HepG2 (cell line): Measurements from ENCODE around the gene ITK. TPM values are rescaled to one million over a fixed set of nuclear protein-coding genes. Genes with fewer than 3 reads are reported as not detected.
A peak's percentile ranks its signal among the peaks of the same experiment; 100 is the strongest.

Source experiments
- BRD4 ChIP-seq: sonication (generic); formaldehyde crosslinking; IDR thresholded peaks from 2 replicates; pipeline ENCODE4 v1.4.0; 2020; ENCODE audit warnings: missing genetic modification reagents
- CBX5 ChIP-seq: sonication (generic); formaldehyde crosslinking; IDR thresholded peaks from 2 replicates; pipeline ENCODE4 v1.4.0; 2020; ENCODE audit warnings: missing genetic modification reagents, borderline replicate concordance
- DNMT1 ChIP-seq: sonication (generic); formaldehyde crosslinking; IDR thresholded peaks from 2 replicates; pipeline ENCODE4 v1.5.1; 2020; ENCODE audit warnings: mild to moderate bottlenecking, missing genetic modification reagents
- ELF4 ChIP-seq: sonication (generic); formaldehyde crosslinking; IDR thresholded peaks from 2 replicates; pipeline ENCODE4 v1.5.0; 2020; ENCODE audit warnings: missing genetic modification reagents, mild to moderate bottlenecking, moderate library complexity, borderline replicate concordance
- IRF2 ChIP-seq: IDR thresholded peaks from 2 replicates; pipeline ENCODE4 v1.6.1; 2018; ENCODE audit warnings: missing genetic modification reagents, missing compliant biosample characterization
- MEIS1 ChIP-seq: sonication (generic); formaldehyde crosslinking; IDR thresholded peaks from 2 replicates; pipeline ENCODE4 v1.9.0; 2021; ENCODE audit warnings: mild to moderate bottlenecking, missing genetic modification reagents, moderate library complexity, borderline replicate concordance
- MYNN ChIP-seq: sonication (generic); formaldehyde crosslinking; IDR thresholded peaks from 2 replicates; pipeline ENCODE4 v1.4.0; 2020; ENCODE audit warnings: mild to moderate bottlenecking, low read depth, missing genetic modification reagents
- RBAK ChIP-seq: sonication (generic); formaldehyde crosslinking; IDR thresholded peaks from 2 replicates; pipeline ENCODE4 v1.5.1; 2020; ENCODE audit warnings: mild to moderate bottlenecking, missing genetic modification reagents
- SMAD3 ChIP-seq: sonication (generic); formaldehyde crosslinking; IDR thresholded peaks from 2 replicates; pipeline ENCODE4 v1.4.0; 2020; ENCODE audit warnings: missing genetic modification reagents
- SRSF4 ChIP-seq: fragments of 200-400 bp; formaldehyde crosslinking; IDR thresholded peaks from one replicate; pipeline ENCODE4 v1.6.1; 2018; ENCODE audit warnings: mild to moderate bottlenecking, low read depth, low read length, moderate library complexity; ENCODE audit not compliant: poor library complexity, severe bottlenecking
- ZNF446 ChIP-seq: sonication (generic); formaldehyde crosslinking; IDR thresholded peaks from 2 replicates; pipeline ENCODE4 v1.5.0; 2020; ENCODE audit warnings: mild to moderate bottlenecking, missing genetic modification reagents
- ZNF569 ChIP-seq: sonication (generic); formaldehyde crosslinking; IDR thresholded peaks from 2 replicates; pipeline ENCODE4 v1.5.0; 2020; ENCODE audit warnings: mild to moderate bottlenecking, missing genetic modification reagents, moderate library complexity, borderline replicate concordance
- ZNF709 ChIP-seq: sonication (generic); formaldehyde crosslinking; IDR thresholded peaks from 2 replicates; pipeline ENCODE4 v1.5.0; 2020; ENCODE audit warnings: mild to moderate bottlenecking, missing genetic modification reagents
- ZNF724P ChIP-seq: sonication (generic); formaldehyde crosslinking; IDR thresholded peaks from 2 replicates; pipeline ENCODE4 v1.8.0; 2022; ENCODE audit warnings: missing genetic modification reagents, borderline replicate concordance
- ZSCAN31 ChIP-seq: sonication (generic); formaldehyde crosslinking; IDR thresholded peaks from 2 replicates; pipeline ENCODE4 v1.5.0; 2020; ENCODE audit warnings: low read depth, mild to moderate bottlenecking, missing genetic modification reagents
- polyA plus RNA-seq, 8 experiments: library from polyadenylated mRNA; depleted of rRNA in 3 of 8; stranded (reverse) in 7 of 8; unstranded in 1 of 8; fragments of >200 nt; fragmentation: Illumina TruSeq in 4 of 8; extraction: Trizol in 4 of 8; gene quantifications; 2 replicates each; pipeline versions ENCODE4 v1.2.1 to v1.2.3, GENCODE V29; 2011 to 2016; ENCODE audit warnings: low read depth in 4 of 8, missing spikeins in 1 of 8, mixed read lengths in 1 of 8; ENCODE audit not compliant: insufficient read depth in 1 of 8
- total RNA-seq, 5 experiments: library from RNA; depleted of rRNA; stranded (reverse); fragments of >200 nt; fragmentation: Illumina TruSeq; extraction: Trizol; gene quantifications; 2 replicates each; pipeline ENCODE4 v1.2.3, GENCODE V29; 2016; ENCODE audit warnings: low read depth in 1 of 5
- TF ChIP-seq, protein P1 (sequence below): sonication (generic); formaldehyde crosslinking; IDR thresholded peaks from 2 replicates; pipeline ENCODE4; 2020; ENCODE audit warnings: missing genetic modification reagents, mild to moderate bottlenecking, borderline replicate concordance
- TF ChIP-seq, protein P2 (sequence below): sonication (generic); formaldehyde crosslinking; IDR thresholded peaks from 2 replicates; pipeline ENCODE4 v1.5.0; 2020; ENCODE audit warnings: missing genetic modification reagents, mild to moderate bottlenecking, borderline replicate concordance
- TF ChIP-seq, protein P3 (sequence below): sonication (generic); formaldehyde crosslinking; IDR thresholded peaks from 2 replicates; pipeline ENCODE4 v1.9.0; 2021; ENCODE audit warnings: mild to moderate bottlenecking, missing genetic modification reagents

The ITK gene
- total and polyA plus RNA-seq, 2 of the 13 experiments (the other 11 are each of a cell fraction or from before 2014, with no cell fraction given), result 0.01 TPM; not detected in 1

DNA sequence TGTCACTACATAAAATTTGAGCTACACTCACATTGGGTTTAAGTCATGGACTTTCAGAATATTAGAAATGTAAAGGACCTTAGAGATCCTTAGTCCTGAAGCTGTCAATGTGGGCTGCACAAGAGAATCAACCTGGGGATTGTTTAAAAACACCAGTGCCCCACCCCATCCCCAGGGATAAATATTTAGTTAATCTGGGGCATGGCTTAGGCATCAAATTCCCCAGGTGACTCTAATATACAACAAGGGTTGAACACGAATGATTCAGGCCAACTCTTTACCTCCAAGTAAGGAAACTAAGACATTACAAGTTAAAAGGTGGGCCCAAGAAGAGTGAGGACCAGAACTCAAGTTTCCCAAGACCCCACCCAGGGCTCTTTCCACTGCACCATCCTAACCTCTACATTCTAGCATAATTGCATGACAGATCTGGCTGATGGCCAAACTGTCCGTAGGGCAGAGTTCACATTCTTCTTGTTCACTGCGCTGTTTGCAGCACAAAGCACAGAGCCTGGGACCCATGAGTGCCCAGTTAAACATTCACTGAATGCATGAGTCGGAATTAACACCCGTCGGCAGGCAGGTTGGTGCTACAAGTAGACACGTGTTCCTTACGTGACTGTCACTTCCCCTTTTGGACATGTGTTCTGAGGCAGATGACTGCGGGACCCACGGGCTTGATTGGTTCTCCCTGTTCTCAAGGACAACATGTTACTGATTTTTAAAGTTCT, 110.5 kb downstream of the ITK start (continued):
- peak; percentile 84 for TF ChIP-seq ZNF724P (CRISPR knock-in tag)
- TF ChIP-seq SRSF4, result no peak
- TF ChIP-seq, protein P1, sequence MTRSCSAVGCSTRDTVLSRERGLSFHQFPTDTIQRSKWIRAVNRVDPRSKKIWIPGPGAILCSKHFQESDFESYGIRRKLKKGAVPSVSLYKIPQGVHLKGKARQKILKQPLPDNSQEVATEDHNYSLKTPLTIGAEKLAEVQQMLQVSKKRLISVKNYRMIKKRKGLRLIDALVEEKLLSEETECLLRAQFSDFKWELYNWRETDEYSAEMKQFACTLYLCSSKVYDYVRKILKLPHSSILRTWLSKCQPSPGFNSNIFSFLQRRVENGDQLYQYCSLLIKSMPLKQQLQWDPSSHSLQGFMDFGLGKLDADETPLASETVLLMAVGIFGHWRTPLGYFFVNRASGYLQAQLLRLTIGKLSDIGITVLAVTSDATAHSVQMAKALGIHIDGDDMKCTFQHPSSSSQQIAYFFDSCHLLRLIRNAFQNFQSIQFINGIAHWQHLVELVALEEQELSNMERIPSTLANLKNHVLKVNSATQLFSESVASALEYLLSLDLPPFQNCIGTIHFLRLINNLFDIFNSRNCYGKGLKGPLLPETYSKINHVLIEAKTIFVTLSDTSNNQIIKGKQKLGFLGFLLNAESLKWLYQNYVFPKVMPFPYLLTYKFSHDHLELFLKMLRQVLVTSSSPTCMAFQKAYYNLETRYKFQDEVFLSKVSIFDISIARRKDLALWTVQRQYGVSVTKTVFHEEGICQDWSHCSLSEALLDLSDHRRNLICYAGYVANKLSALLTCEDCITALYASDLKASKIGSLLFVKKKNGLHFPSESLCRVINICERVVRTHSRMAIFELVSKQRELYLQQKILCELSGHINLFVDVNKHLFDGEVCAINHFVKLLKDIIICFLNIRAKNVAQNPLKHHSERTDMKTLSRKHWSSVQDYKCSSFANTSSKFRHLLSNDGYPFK (CRISPR knock-in tag), result no peak; the same call in 1 of the 2 replicates
- TF ChIP-seq DNMT1 (CRISPR knock-in tag), result no peak
- peak; percentile 85 for TF ChIP-seq SMAD3 (CRISPR knock-in tag)
- TF ChIP-seq ZSCAN31 (CRISPR knock-in tag), result peak; percentile 87
- no peak for TF ChIP-seq ZNF446 (CRISPR knock-in tag)
- no peak; the same call in 1 of the 2 replicates for TF ChIP-seq MYNN (CRISPR knock-in tag)
- TF ChIP-seq ZNF569 (CRISPR knock-in tag), result no peak
- TF ChIP-seq, protein P2, sequence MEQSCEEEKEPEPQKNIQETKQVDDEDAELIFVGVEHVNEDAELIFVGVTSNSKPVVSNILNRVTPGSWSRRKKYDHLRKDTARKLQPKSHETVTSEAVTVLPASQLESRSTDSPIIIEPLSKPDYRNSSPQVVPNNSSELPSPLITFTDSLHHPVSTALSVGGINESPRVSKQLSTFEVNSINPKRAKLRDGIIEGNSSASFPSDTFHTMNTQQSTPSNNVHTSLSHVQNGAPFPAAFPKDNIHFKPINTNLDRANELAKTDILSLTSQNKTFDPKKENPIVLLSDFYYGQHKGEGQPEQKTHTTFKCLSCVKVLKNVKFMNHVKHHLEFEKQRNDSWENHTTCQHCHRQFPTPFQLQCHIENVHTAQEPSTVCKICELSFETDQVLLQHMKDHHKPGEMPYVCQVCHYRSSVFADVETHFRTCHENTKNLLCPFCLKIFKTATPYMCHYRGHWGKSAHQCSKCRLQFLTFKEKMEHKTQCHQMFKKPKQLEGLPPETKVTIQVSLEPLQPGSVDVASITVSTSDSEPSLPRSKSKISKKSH (CRISPR knock-in tag), result no peak
- TF ChIP-seq, protein P3, sequence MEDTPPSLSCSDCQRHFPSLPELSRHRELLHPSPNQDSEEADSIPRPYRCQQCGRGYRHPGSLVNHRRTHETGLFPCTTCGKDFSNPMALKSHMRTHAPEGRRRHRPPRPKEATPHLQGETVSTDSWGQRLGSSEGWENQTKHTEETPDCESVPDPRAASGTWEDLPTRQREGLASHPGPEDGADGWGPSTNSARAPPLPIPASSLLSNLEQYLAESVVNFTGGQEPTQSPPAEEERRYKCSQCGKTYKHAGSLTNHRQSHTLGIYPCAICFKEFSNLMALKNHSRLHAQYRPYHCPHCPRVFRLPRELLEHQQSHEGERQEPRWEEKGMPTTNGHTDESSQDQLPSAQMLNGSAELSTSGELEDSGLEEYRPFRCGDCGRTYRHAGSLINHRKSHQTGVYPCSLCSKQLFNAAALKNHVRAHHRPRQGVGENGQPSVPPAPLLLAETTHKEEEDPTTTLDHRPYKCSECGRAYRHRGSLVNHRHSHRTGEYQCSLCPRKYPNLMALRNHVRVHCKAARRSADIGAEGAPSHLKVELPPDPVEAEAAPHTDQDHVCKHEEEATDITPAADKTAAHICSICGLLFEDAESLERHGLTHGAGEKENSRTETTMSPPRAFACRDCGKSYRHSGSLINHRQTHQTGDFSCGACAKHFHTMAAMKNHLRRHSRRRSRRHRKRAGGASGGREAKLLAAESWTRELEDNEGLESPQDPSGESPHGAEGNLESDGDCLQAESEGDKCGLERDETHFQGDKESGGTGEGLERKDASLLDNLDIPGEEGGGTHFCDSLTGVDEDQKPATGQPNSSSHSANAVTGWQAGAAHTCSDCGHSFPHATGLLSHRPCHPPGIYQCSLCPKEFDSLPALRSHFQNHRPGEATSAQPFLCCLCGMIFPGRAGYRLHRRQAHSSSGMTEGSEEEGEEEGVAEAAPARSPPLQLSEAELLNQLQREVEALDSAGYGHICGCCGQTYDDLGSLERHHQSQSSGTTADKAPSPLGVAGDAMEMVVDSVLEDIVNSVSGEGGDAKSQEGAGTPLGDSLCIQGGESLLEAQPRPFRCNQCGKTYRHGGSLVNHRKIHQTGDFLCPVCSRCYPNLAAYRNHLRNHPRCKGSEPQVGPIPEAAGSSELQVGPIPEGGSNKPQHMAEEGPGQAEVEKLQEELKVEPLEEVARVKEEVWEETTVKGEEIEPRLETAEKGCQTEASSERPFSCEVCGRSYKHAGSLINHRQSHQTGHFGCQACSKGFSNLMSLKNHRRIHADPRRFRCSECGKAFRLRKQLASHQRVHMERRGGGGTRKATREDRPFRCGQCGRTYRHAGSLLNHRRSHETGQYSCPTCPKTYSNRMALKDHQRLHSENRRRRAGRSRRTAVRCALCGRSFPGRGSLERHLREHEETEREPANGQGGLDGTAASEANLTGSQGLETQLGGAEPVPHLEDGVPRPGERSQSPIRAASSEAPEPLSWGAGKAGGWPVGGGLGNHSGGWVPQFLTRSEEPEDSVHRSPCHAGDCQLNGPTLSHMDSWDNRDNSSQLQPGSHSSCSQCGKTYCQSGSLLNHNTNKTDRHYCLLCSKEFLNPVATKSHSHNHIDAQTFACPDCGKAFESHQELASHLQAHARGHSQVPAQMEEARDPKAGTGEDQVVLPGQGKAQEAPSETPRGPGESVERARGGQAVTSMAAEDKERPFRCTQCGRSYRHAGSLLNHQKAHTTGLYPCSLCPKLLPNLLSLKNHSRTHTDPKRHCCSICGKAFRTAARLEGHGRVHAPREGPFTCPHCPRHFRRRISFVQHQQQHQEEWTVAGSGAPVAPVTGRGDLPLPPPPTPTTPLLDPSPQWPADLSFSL (CRISPR knock-in tag), result no peak
- TF ChIP-seq MEIS1 (CRISPR knock-in tag), result peak; percentile 99
- TF ChIP-seq ZNF709, result peak; percentile 85
- TF ChIP-seq BRD4 (CRISPR knock-in tag), result no peak
- no peak; the same call in 1 of the 2 replicates for TF ChIP-seq ELF4 (CRISPR knock-in tag)
- TF ChIP-seq IRF2 (CRISPR knock-in tag), result peak; percentile 93
- 0 out of 2 replicates have a peak, but pooled peaks have one; percentile 37 for TF ChIP-seq RBAK
- peak; percentile 82; the same call in 1 of the 2 replicates for TF ChIP-seq CBX5
